Measurements from ENCODE around the gene RNF31.
A peak's percentile ranks its signal among the peaks of the same experiment; 100 is the strongest.
"Not testable (repeated sequence)": the region's sequence is repeated elsewhere in the genome, so short reads cannot be mapped to it uniquely, and the experiment has no call there.

The RNF31 gene
- 1.9 to 7.4 (median 2.6) reads per million in 4 experiments for total RNA-seq

- DNase-seq = peak; percentile 94
These were observed at the start of gene RNF31 for GRCh38 chr14:24146978-24147760. RNF31 (plus strand) TSS chr14:24147498; CDS start chr14:24147699, 201 bp downstream.

- DNase-seq = no peak
These were observed 48.9 kb upstream of the RNF31 start for GRCh38 chr14:24098229-24098926.

- no peak for DNase-seq
These were observed 48.1 kb upstream of the RNF31 start for GRCh38 chr14:24098927-24099813.

- DNase-seq = no peak
These were observed 46.9 kb upstream of the RNF31 start for GRCh38 chr14:24100197-24100981.

- DNase-seq = no peak
These were observed 46.3 kb upstream of the RNF31 start for GRCh38 chr14:24100982-24101494.

GRCh38 chr14:24102357-24103048 lies 44.8 kb upstream of the RNF31 start:
- DNase-seq = no peak

GRCh38 chr14:24103451-24103850 lies 43.8 kb upstream of the RNF31 start:
- no peak for DNase-seq

- not testable (repeated sequence) for DNase-seq
These were observed 41.6 kb upstream of the RNF31 start for GRCh38 chr14:24105609-24106239.

- DNase-seq = no peak
These were observed 40.5 kb upstream of the RNF31 start for GRCh38 chr14:24106672-24107271.

- DNase-seq = no peak
These were observed 38.9 kb upstream of the RNF31 start for GRCh38 chr14:24108336-24108874.

- no peak for DNase-seq
These were observed 37.2 kb upstream of the RNF31 start for GRCh38 chr14:24110060-24110459.

GRCh38 chr14:24110523-24110922 lies 36.8 kb upstream of the RNF31 start:
- no peak for DNase-seq

GRCh38 chr14:24113379-24113800 lies 33.9 kb upstream of the RNF31 start:
- no peak for DNase-seq

- DNase-seq = peak; percentile 66
These were observed 33.3 kb upstream of the RNF31 start for GRCh38 chr14:24113801-24114531.

GRCh38 chr14:24114532-24115421 lies 32.5 kb upstream of the RNF31 start, which contains the start of the genes DCAF11 and NRL:
DCAF11 (plus strand) TSS chr14:24114777; CDS start chr14:24115595, 818 bp downstream.
NRL (minus strand) TSS chr14:24114949; CDS start chr14:24082848, 32,101 bp downstream.
- peak; percentile 97 for DNase-seq

GRCh38 chr14:24115422-24116127 lies 31.7 kb upstream of the RNF31 start:
- no peak for DNase-seq

- no peak for DNase-seq
These were observed 31.0 kb upstream of the RNF31 start for GRCh38 chr14:24116128-24116814.

Measured in effector CD8-positive, alpha-beta T cell (primary cell).